Smooth muscle cell (in vitro differentiated cells): ENCODE measurements around the gene CRLF3. TPM values are rescaled to one million over a fixed set of nuclear protein-coding genes. Genes with fewer than 3 reads are reported as not detected.
A peak's percentile ranks its signal among the peaks of the same experiment; 100 is the strongest.
"Not testable (repeated sequence)": the region's sequence is repeated elsewhere in the genome, so short reads cannot be mapped to it uniquely, and the experiment has no call there.

Experiments
- DNase-seq: peaks from one replicate; lab custom pipeline; 2025; ENCODE audit not compliant: unreplicated experiment; lab: John Stamatoyannopoulos, UW
- H2AFZ ChIP-seq: fragments of 200-600 bp; sonication (generic); 2 replicates; pipeline ENCODE4 v1.6.0; 2016; ENCODE audit warnings: antibody characterized with exemption, low read depth, mild to moderate bottlenecking
- H3F3A ChIP-seq: fragments of 200-600 bp; sonication (generic); 2 replicates; pipeline ENCODE4 v1.6.0; 2017; ENCODE audit warnings: antibody characterized with exemption, low read depth
- H3K27ac ChIP-seq: fragments of 200-600 bp; sonication (generic); 2 replicates; pipeline ENCODE4 v1.5.1; 2016; ENCODE audit warnings: low read depth, mild to moderate bottlenecking
- H3K27me3 ChIP-seq: fragments of 200-600 bp; sonication (generic); 2 replicates; pipeline ENCODE4 v1.6.1; 2016; ENCODE audit warnings: low read depth, mild to moderate bottlenecking
- H3K36me3 ChIP-seq: fragments of 200-600 bp; sonication (generic); 2 replicates; pipeline ENCODE4 v1.5.1; 2016; ENCODE audit warnings: low read depth
- H3K4me1 ChIP-seq: fragments of 200-600 bp; sonication (generic); 2 replicates; pipeline ENCODE4 v1.5.1; 2016; ENCODE audit warnings: low read depth
- H3K4me2 ChIP-seq: fragments of 200-600 bp; sonication (generic); 2 replicates; pipeline ENCODE4 v1.6.0; 2016; ENCODE audit warnings: mild to moderate bottlenecking
- H3K4me3 ChIP-seq: fragments of 200-600 bp; sonication (generic); 2 replicates; pipeline ENCODE4 v1.5.1; 2016; ENCODE audit warnings: mild to moderate bottlenecking
- H3K79me2 ChIP-seq: fragments of 200-600 bp; sonication (generic); 2 replicates; pipeline ENCODE4 v1.6.0; 2016; ENCODE audit warnings: low read depth, mild to moderate bottlenecking
- H3K9ac ChIP-seq: fragments of 200-600 bp; sonication (generic); 2 replicates; pipeline ENCODE4 v1.6.0; 2016; ENCODE audit warnings: low read depth
- H3K9me3 ChIP-seq: fragments of 200-600 bp; sonication (generic); replicated peaks from 2 replicates; pipeline ENCODE4 v1.5.1; 2016; ENCODE audit warnings: low read depth
- H4K20me1 ChIP-seq: fragments of 200-600 bp; sonication (generic); 2 replicates; pipeline ENCODE4 v1.6.0; 2016; ENCODE audit warnings: low read depth
- CTCF ChIP-seq: fragments of 200-600 bp; sonication (generic); IDR thresholded peaks from 2 replicates; pipeline ENCODE4 v1.5.1; 2017; ENCODE audit warnings: borderline replicate concordance, mild to moderate bottlenecking, antibody characterized with exemption; ENCODE audit not compliant: insufficient read depth, poor library complexity, severe bottlenecking
- WGBS: methylation state at CpG from one replicate; pipeline ENCODE4 v1.1.7; 2016; ENCODE audit warnings: low lambda C conversion rate; 5-methylcytosine and 5-hydroxymethylcytosine counted together
- polyA plus RNA-seq: library from polyadenylated mRNA; unstranded; fragments of >200 nt; fragmentation: Nextera tagmentation; extraction: Ambion mirVana; gene quantifications from 2 replicates; pipeline ENCODE4 v1.2.1, GENCODE V29; 2016
- total RNA-seq: library from RNA; depleted of rRNA; stranded (reverse); fragments of >200 nt; gene quantifications from 2 replicates; pipeline ENCODE4 v1.2.3, GENCODE V29; 2014

The CRLF3 gene
- total and polyA plus RNA-seq, 2 experiments from 2014 or later, result 5.8 to 8.1 TPM

- Histone ChIP-seq H3K4me2 (no peak overlapping the region), H3K4me1 (no peaks in the 10 kb centered on the region), H3K27ac (no peak overlapping the region), H3K9me3 (no peaks in the 10 kb centered on the region), H2AFZ (no peak overlapping the region), H3K9ac (no peak overlapping the region), H3K4me3 (no peak overlapping the region), H4K20me1 (no peaks in the 10 kb centered on the region), H3K36me3 (no peaks in the 10 kb centered on the region), H3F3A (peaks cover 11% of the 10 kb centered on the region), H3K27me3 (no peaks in the 10 kb centered on the region), H3K79me2 (no peaks in the 10 kb centered on the region)
- TF ChIP-seq CTCF, result no peak
- no peak for DNase-seq
- WGBS, result 97% methylated on average over 2 of the region's 2 CpGs
Measured at GRCh38 chr17:30790279-30790678, 34.2 kb downstream of the CRLF3 start.

- TF ChIP-seq CTCF, result no peak
- peaks cover 11% of the 10 kb centered on the region for H3F3A ChIP-seq
- no peak overlapping the region for H3K9ac ChIP-seq
- no peak overlapping the region for H2AFZ ChIP-seq
- no peak overlapping the region for H3K27ac ChIP-seq
- no peaks in the 10 kb centered on the region for H3K79me2 ChIP-seq
- WGBS, result 99% methylated on average over 2 of the region's 2 CpGs
- no peaks in the 10 kb centered on the region for H3K9me3 ChIP-seq
- H3K4me1 ChIP-seq, result no peaks in the 10 kb centered on the region
- no peaks in the 10 kb centered on the region for H4K20me1 ChIP-seq
- no peaks in the 10 kb centered on the region for H3K27me3 ChIP-seq
- DNase-seq, result no peak
- H3K4me2 ChIP-seq, result no peak overlapping the region
- H3K36me3 ChIP-seq, result no peaks in the 10 kb centered on the region
- no peak overlapping the region for H3K4me3 ChIP-seq
Measured at GRCh38 chr17:30788918-30789317, 35.6 kb downstream of the CRLF3 start.

GRCh38 chr17:30782206-30782605 is 42.3 kb downstream of the CRLF3 start:
- DNase-seq, result no peak
- H3K9ac ChIP-seq, result no peak overlapping the region
- H3K9me3 ChIP-seq, result no peaks in the 10 kb centered on the region
- peak overlapping the region; percentile 24 for H3K27ac ChIP-seq
- H3K36me3 ChIP-seq, result peaks cover 4% of the 10 kb centered on the region
- no peak overlapping the region for H3K4me2 ChIP-seq
- no peaks in the 10 kb centered on the region for H3K79me2 ChIP-seq
- no peaks in the 10 kb centered on the region for H3K4me1 ChIP-seq
- no peaks in the 10 kb centered on the region for H4K20me1 ChIP-seq
- TF ChIP-seq CTCF, result no peak
- H3F3A ChIP-seq, result peaks cover 6% of the 10 kb centered on the region
- H3K4me3 ChIP-seq, result no peak overlapping the region
- H2AFZ ChIP-seq, result no peak overlapping the region
- 95% methylated on average over 2 of the region's 2 CpGs for WGBS
- H3K27me3 ChIP-seq, result no peaks in the 10 kb centered on the region

- Histone ChIP-seq H3K27me3 (no peaks in the 10 kb centered on the region), H3K79me2 (no peaks in the 10 kb centered on the region), H3F3A (no peaks in the 10 kb centered on the region), H2AFZ (no peak overlapping the region), H4K20me1 (no peaks in the 10 kb centered on the region), H3K27ac (no peak overlapping the region), H3K4me3 (no peak overlapping the region), H3K4me2 (no peak overlapping the region), H3K9ac (no peak overlapping the region), H3K36me3 (peaks cover 4% of the 10 kb centered on the region), H3K4me1 (no peaks in the 10 kb centered on the region), H3K9me3 (no peaks in the 10 kb centered on the region)
- no peak for TF ChIP-seq CTCF
- no peak for DNase-seq
- 96% methylated on average over 6 of the region's 6 CpGs for WGBS
Measured at GRCh38 chr17:30780343-30780742, 44.1 kb downstream of the CRLF3 start.

GRCh38 chr17:30768771-30769170 is 55.7 kb downstream of the CRLF3 start:
- H3K4me1 ChIP-seq, H3K9ac ChIP-seq, H3K9me3 ChIP-seq, H3K27me3 ChIP-seq, DNase-seq, H3K36me3 ChIP-seq, H3F3A ChIP-seq, H3K4me3 ChIP-seq, H3K4me2 ChIP-seq, H3K79me2 ChIP-seq, H3K27ac ChIP-seq, H2AFZ ChIP-seq: not testable (repeated sequence)
- peaks cover 12% of the 10 kb centered on the region for H4K20me1 ChIP-seq
- WGBS, result 88% methylated on average over 3 of the region's 3 CpGs

GRCh38 chr17:30767641-30768404 is 56.7 kb downstream of the CRLF3 start:
- Histone ChIP-seq H3K79me2 (peaks cover 13% of the 10 kb centered on the region), H3K27ac (peak overlapping the region; percentile 7), H4K20me1 (peaks cover 18% of the 10 kb centered on the region)
- not testable (repeated sequence) for H3F3A ChIP-seq, DNase-seq, H3K27me3 ChIP-seq, H3K9me3 ChIP-seq, H3K4me3 ChIP-seq, H2AFZ ChIP-seq, H3K9ac ChIP-seq, H3K4me2 ChIP-seq, H3K36me3 ChIP-seq, H3K4me1 ChIP-seq
- WGBS, result 96% methylated on average over 14 of the region's 14 CpGs
